GM18511 (cell line): ENCODE data around the gene NKD2.
"Not testable (repeated sequence)": the region's sequence is repeated elsewhere in the genome, so short reads cannot be mapped to it uniquely, and the experiment has no call there.

Source experiments
- ATAC-seq: cut with Tn5 transposase; IDR thresholded peaks from one replicate; pipeline ENCODE4 v1.9.1; 2021; ENCODE audit warnings: mild to moderate bottlenecking, moderate library complexity; ENCODE audit not compliant: unreplicated experiment

Gene NKD2

GRCh38 chr5:999724-1000123 lies 8.9 kb upstream of the NKD2 start:
- no peak for ATAC-seq

GRCh38 chr5:1000329-1000728 lies 8.3 kb upstream of the NKD2 start:
- ATAC-seq: no peak

GRCh38 chr5:1000831-1001230 lies 7.8 kb upstream of the NKD2 start:
- ATAC-seq: not testable (repeated sequence)

GRCh38 chr5:1001406-1002270 lies 7.0 kb upstream of the NKD2 start:
- ATAC-seq: no peak

GRCh38 chr5:1002271-1002546 lies 6.4 kb upstream of the NKD2 start:
- ATAC-seq: no peak

- no peak for ATAC-seq
These were observed 5.8 kb upstream of the NKD2 start for GRCh38 chr5:1002836-1003235.

GRCh38 chr5:1003296-1003937 lies 5.2 kb upstream of the NKD2 start:
- ATAC-seq: no peak

- no peak for ATAC-seq
These were observed 3.9 kb upstream of the NKD2 start for GRCh38 chr5:1004461-1005248.

GRCh38 chr5:1005249-1005851 lies 3.3 kb upstream of the NKD2 start:
- no peak for ATAC-seq

- ATAC-seq: no peak
These were observed 2.5 kb upstream of the NKD2 start for GRCh38 chr5:1005904-1006655.

GRCh38 chr5:1006656-1007071 lies 1.9 kb upstream of the NKD2 start:
- ATAC-seq: no peak

- no peak for ATAC-seq
These were observed 1.4 kb upstream of the NKD2 start for GRCh38 chr5:1007221-1007680.

GRCh38 chr5:1007681-1008450 lies 736 bp upstream of the NKD2 start:
- ATAC-seq: no peak

GRCh38 chr5:1009359-1010180 lies 968 bp downstream of the NKD2 start:
- no peak for ATAC-seq

GRCh38 chr5:1010181-1010510 lies 1.5 kb downstream of the NKD2 start:
- ATAC-seq: no peak

GRCh38 chr5:1010641-1011046 lies 2.0 kb downstream of the NKD2 start:
- ATAC-seq: no peak

GRCh38 chr5:1011226-1011631 lies 2.6 kb downstream of the NKD2 start:
- no peak for ATAC-seq

GRCh38 chr5:1011741-1012312 lies 3.2 kb downstream of the NKD2 start:
- ATAC-seq: no peak
